Psoas muscle (tissue), 8 donors: Measurements from ENCODE around the gene SLC39A7. TPM values are rescaled to one million over a fixed set of nuclear protein-coding genes. Genes with fewer than 3 reads are reported as not detected.
"Not testable (repeated sequence)": the region's sequence is repeated elsewhere in the genome, so short reads cannot be mapped to it uniquely, and the experiment has no call there.

Source experiments
- ATAC-seq, 4 donors: fragments of 200-7000 bp; cut with Tn5 transposase; one replicate each; pipeline ENCODE4 v1.9.1; 2020; ENCODE audit warnings: moderate library complexity in 3 of 4, mild to moderate bottlenecking in 2 of 4
- DNase-seq, 2 donors: peaks; one replicate each; pipeline ENCODE4 v3.0.0-alpha.2; 2020
- H3K27ac ChIP-seq: fragments of 200-600 bp; one replicate; pipeline ENCODE4 v1.8.0; 2022
- H3K27me3 ChIP-seq, 3 donors: fragments of 200-600 bp in 1 of 3; one replicate each; pipeline versions ENCODE4 v1.6.1 to v1.8.0; 2013 to 2022; ENCODE audit warnings: low read length in 2 of 3, mild to moderate bottlenecking in 2 of 3, moderate library complexity in 1 of 3; ENCODE audit not compliant: insufficient read depth in 3 of 3
- H3K36me3 ChIP-seq, 2 donors: fragments of 200-600 bp in 1 of 2; one replicate each; pipeline versions ENCODE4 v1.6.1 to v1.8.0; 2013 to 2022; ENCODE audit warnings: low read depth in 1 of 2, mild to moderate bottlenecking in 1 of 2, moderate library complexity in 1 of 2; ENCODE audit not compliant: insufficient read depth in 1 of 2
- H3K4me1 ChIP-seq: fragments of 200-600 bp; one replicate; pipeline ENCODE4 v1.8.0; 2022
- H3K4me3 ChIP-seq: fragments of 200-600 bp; one replicate; pipeline ENCODE4 v1.8.0; 2022; ENCODE audit warnings: mild to moderate bottlenecking
- H3K9me3 ChIP-seq: fragments of 200-600 bp; one replicate; pipeline ENCODE4 v1.8.0; 2022
- CTCF ChIP-seq: fragments of 200-600 bp; IDR thresholded peaks from one replicate; pipeline ENCODE4 v1.8.0; 2022; ENCODE audit warnings: antibody characterized with exemption
- WGBS, 3 donors: extraction: QIAGEN DNeasy Blood & Tissue Kit; methylation state at CpG; one replicate each; pipeline versions ENCODE4 v1.1.6 to v1.1.7; 2013; 5-methylcytosine and 5-hydroxymethylcytosine counted together
- intact Hi-C, 2 donors: fragments of 100-400 bp; cut with DNase I; formaldehyde crosslinking; loops; one replicate each; pipeline versions ENCODE4 v1.11.0 to v1.14.2; 2022
- polyA plus RNA-seq, 3 donors: library from polyadenylated mRNA; stranded (reverse); fragments of 200-250 nt; gene quantifications; one replicate each; pipeline ENCODE4 v1.2.3, GENCODE V29; 2013
- total RNA-seq, 4 donors: library from RNA; stranded (reverse); fragmentation: NEBNext Ultra II Directional in 2 of 4; extraction: Animal tissue kit (Norgen Biotek cat#: 25700) in 2 of 4; gene quantifications; one replicate each; pipeline versions ENCODE4 v1.2.1 to v1.2.4, GENCODE V29; 2021 to 2023
- donor health status: healthy with polysubstance abuse.
- donor health status: DM: no; HTN: no; CAD: no; lungs with moderate emphysema.
- donor health status: Bipolar disorder and iron deficiency.
- donor health status: healthy.
- donor health status: DM: yes; HTN: yes; CAD: no.
- donor health status: DM: no; HTN: no; CAD: no.
- donor health status: DM: no; HTN: no; CAD: no.
- donor health status: DM: yes; HTN: yes; CAD: no.

The SLC39A7 gene
- total and polyA plus RNA-seq, 7 donors: 17.6 to 126 (median 41.4) TPM

GRCh38 chr6:33215271-33216116 is 14.8 kb downstream of the SLC39A7 start:
- TF ChIP-seq CTCF: no peak
- WGBS, 3 donors: 73 to 79% (median 76%) methylated on average over 9 of the region's 9 CpGs
- Histone ChIP-seq H3K27me3 (peaks cover 0 to 7% (median 0%) of the 10 kb centered on the region in 3 donors), H3K27ac (no peak overlapping the region), H3K4me1 (peaks cover 8% of the 10 kb centered on the region), H3K36me3 (peaks cover 0 to 14% of the 10 kb centered on the region in 2 donors), H3K9me3 (no peaks in the 10 kb centered on the region), H3K4me3 (no peak overlapping the region)
- no peak for ATAC-seq
- intact Hi-C loops: no loop called here
- no peak for DNase-seq

GRCh38 chr6:33216117-33216649 is 15.5 kb downstream of the SLC39A7 start:
- ATAC-seq: no peak
- H3K36me3 ChIP-seq: peaks cover 0 to 8% of the 10 kb centered on the region in 2 donors
- intact Hi-C loops: no loop called here
- TF ChIP-seq CTCF: no peak
- peaks cover 8% of the 10 kb centered on the region for H3K4me1 ChIP-seq
- H3K9me3 ChIP-seq: no peaks in the 10 kb centered on the region
- H3K27ac ChIP-seq: no peak overlapping the region
- H3K4me3 ChIP-seq: no peak overlapping the region
- WGBS, 3 donors: 87 to 91% (median 91%) methylated on average over 4 of the region's 4 CpGs
- DNase-seq: no peak
- peaks cover 0 to 7% (median 0%) of the 10 kb centered on the region in 3 donors for H3K27me3 ChIP-seq

- no peak for TF ChIP-seq CTCF
- H3K4me1 ChIP-seq: peaks cover 8% of the 10 kb centered on the region
- ATAC-seq: no peak
- no peak for DNase-seq
- intact Hi-C loops: no loop called here
- H3K27ac ChIP-seq: no peak overlapping the region
- no peak overlapping the region for H3K4me3 ChIP-seq
- peaks cover 0 to 7% (median 0%) of the 10 kb centered on the region in 3 donors for H3K27me3 ChIP-seq
- no peaks in the 10 kb centered on the region for H3K9me3 ChIP-seq
- WGBS, 3 donors: 81 to 87% (median 82%) methylated on average over 6 of the region's 6 CpGs
- no peaks in the 10 kb centered on the region for H3K36me3 ChIP-seq
Observed at GRCh38 chr6:33217246-33217645, 16.6 kb downstream of the SLC39A7 start.

GRCh38 chr6:33217681-33218080 is 17.0 kb downstream of the SLC39A7 start:
- H3K4me1 ChIP-seq: peaks cover 7% of the 10 kb centered on the region
- no peak for DNase-seq
- intact Hi-C loops: no loop called here
- H3K4me3 ChIP-seq: no peak overlapping the region
- no peak for TF ChIP-seq CTCF
- no peak for ATAC-seq
- no peaks in the 10 kb centered on the region for H3K9me3 ChIP-seq
- H3K27ac ChIP-seq: no peak overlapping the region
- H3K27me3 ChIP-seq: peaks cover 0 to 7% (median 0%) of the 10 kb centered on the region in 3 donors
- H3K36me3 ChIP-seq: no peaks in the 10 kb centered on the region
- WGBS, 3 donors: 55 to 62% (median 62%) methylated on average over 3 of the region's 3 CpGs

- H3K36me3 ChIP-seq, ATAC-seq, H3K27me3 ChIP-seq, H3K9me3 ChIP-seq, DNase-seq, H3K27ac ChIP-seq, H3K4me1 ChIP-seq, H3K4me3 ChIP-seq, intact Hi-C loops: not testable (repeated sequence)
- WGBS, 3 donors: 49 to 52% (median 51%) methylated on average over 14 of the region's 14 CpGs
Observed at GRCh38 chr6:33226503-33227120, 25.9 kb downstream of the SLC39A7 start.
